IMR-90 (cell line): Measurements from ENCODE around the gene FGGY. TPM values are rescaled to one million over a fixed set of nuclear protein-coding genes. Genes with fewer than 3 reads are reported as not detected.

ENCODE experiments used
- ATAC-seq: fragments of 200-7000 bp; cut with Tn5 transposase; 2 replicates; pipeline ENCODE4 v1.9.1; 2020; ENCODE audit warnings: low read depth, mild to moderate bottlenecking, moderate library complexity
- BruUV-seq: library from RNA; stranded (reverse); fragments of 400-500 nt; replicated peaks from 2 replicates; lab custom pipeline; 2021; lab: Mats Ljungman, UMichigan
- CTCF ChIA-PET: fragments of 300-600 bp; formaldehyde crosslinking; extraction: SDS; loops from one replicate; lab custom pipeline; 2021; ENCODE audit warnings: antibody characterized with exemption; lab: Yijun Ruan, JAX
- POLR2A ChIA-PET: fragments of 300-600 bp; sonication (Branson Sonifier 250); formaldehyde crosslinking; loops from one replicate; lab custom pipeline; 2022; ENCODE audit warnings: antibody characterized with exemption; ENCODE audit not compliant: unreplicated experiment; lab: Charles Lee
- DNase-seq: peaks from one replicate; pipeline ENCODE4 v3.0.0; 2013
- H2AFZ ChIP-seq: replicated peaks from 2 replicates; pipeline ENCODE3; 2013; ENCODE audit warnings: low read length, mild to moderate bottlenecking; ENCODE audit not compliant: poor library complexity
- H2AK5ac ChIP-seq: 2 replicates; pipeline ENCODE4 v1.6.1; 2013; ENCODE audit warnings: low read depth, low read length, inconsistent platforms
- H2AK9ac ChIP-seq: replicated peaks from 2 replicates; pipeline ENCODE3; 2013; ENCODE audit warnings: mild to moderate bottlenecking, low read depth, low read length, moderate library complexity; ENCODE audit not compliant: poor library complexity
- H2BK120ac ChIP-seq: 2 replicates; pipeline ENCODE4 v1.6.1; 2013; ENCODE audit warnings: low read depth, low read length, inconsistent platforms
- H2BK15ac ChIP-seq: 3 replicates; pipeline ENCODE4 v1.6.1; 2013; ENCODE audit warnings: low read depth, low read length, inconsistent platforms
- H2BK20ac ChIP-seq: 2 replicates; pipeline ENCODE4 v1.6.1; 2013; ENCODE audit warnings: low read depth, mild to moderate bottlenecking, inconsistent platforms, low read length, moderate library complexity
- H2BK5ac ChIP-seq: 2 replicates; pipeline ENCODE4 v1.6.1; 2013; ENCODE audit warnings: mild to moderate bottlenecking, low read depth, low read length, inconsistent platforms; ENCODE audit not compliant: poor library complexity, severe bottlenecking
- H3K14ac ChIP-seq: replicated peaks from 2 replicates; pipeline ENCODE4 v1.6.1; 2013; ENCODE audit warnings: low read depth, low read length, inconsistent platforms
- H3K18ac ChIP-seq: 2 replicates; pipeline ENCODE4 v1.6.1; 2013; ENCODE audit warnings: low read depth, low read length, control low read depth
- H3K23ac ChIP-seq: 2 replicates; pipeline ENCODE4 v1.6.1; 2013; ENCODE audit warnings: low read depth, low read length, inconsistent platforms
- H3K27ac ChIP-seq: 2 replicates; pipeline ENCODE4 v1.5.1; 2013; ENCODE audit warnings: mild to moderate bottlenecking, control low read depth, low read length; ENCODE audit not compliant: insufficient read depth
- H3K27me3 ChIP-seq: 2 replicates; pipeline ENCODE4 v1.6.1; 2013; ENCODE audit warnings: low read length; ENCODE audit not compliant: control insufficient read depth, insufficient read depth
- H3K36me3 ChIP-seq: 2 replicates; pipeline ENCODE4 v1.6.1; 2013; ENCODE audit warnings: low read length, mixed read lengths; ENCODE audit not compliant: control insufficient read depth, insufficient read depth
- H3K4ac ChIP-seq: 2 replicates; pipeline ENCODE4 v1.6.1; 2013; ENCODE audit warnings: low read depth, low read length, inconsistent platforms
- H3K4me1 ChIP-seq: 2 replicates; pipeline ENCODE4 v1.6.1; 2013; ENCODE audit warnings: low read length, mixed read lengths; ENCODE audit not compliant: control insufficient read depth, insufficient read depth
- H3K4me2 ChIP-seq: 2 replicates; pipeline ENCODE4 v1.6.1; 2013; ENCODE audit warnings: low read depth, mild to moderate bottlenecking, control low read depth, low read length, moderate library complexity
- H3K4me3 ChIP-seq: 2 replicates; pipeline ENCODE4 v1.5.1; 2013; ENCODE audit warnings: low read depth, mild to moderate bottlenecking, control low read depth, low read length, moderate library complexity; ENCODE audit not compliant: insufficient read depth
- H3K56ac ChIP-seq: 2 replicates; pipeline ENCODE4 v1.6.1; 2013; ENCODE audit warnings: low read length, inconsistent platforms; ENCODE audit not compliant: insufficient read depth; ENCODE audit errors: extremely low read depth
- H3K79me1 ChIP-seq, 2 experiments: 2 replicates each; pipeline ENCODE4 v1.6.1; 2013; ENCODE audit warnings: low read length in 2 of 2, inconsistent platforms in 1 of 2, low read depth in 1 of 2
- H3K9ac ChIP-seq: 2 replicates; pipeline ENCODE4 v1.6.1; 2013; ENCODE audit warnings: low read depth, low read length, control low read depth
- H3K9me1 ChIP-seq: 2 replicates; pipeline ENCODE4 v1.6.1; 2013; ENCODE audit warnings: low read length, inconsistent platforms; ENCODE audit not compliant: insufficient read depth
- H3K9me3 ChIP-seq: 2 replicates; pipeline ENCODE4 v1.6.1; 2013; ENCODE audit warnings: low read length; ENCODE audit not compliant: control insufficient read depth, insufficient read depth
- H4K20me1 ChIP-seq: 2 replicates; pipeline ENCODE4 v1.6.1; 2013; ENCODE audit warnings: low read length, inconsistent platforms; ENCODE audit not compliant: insufficient read depth
- H4K5ac ChIP-seq: 2 replicates; pipeline ENCODE4 v1.6.1; 2013; ENCODE audit warnings: mild to moderate bottlenecking, low read depth, low read length, control low read depth
- H4K8ac ChIP-seq, 2 experiments: 2 replicates each; pipeline ENCODE4 v1.6.1; 2013; ENCODE audit warnings: low read depth in 2 of 2, low read length in 2 of 2, control low read depth in 1 of 2, inconsistent platforms in 1 of 2
- H4K91ac ChIP-seq: 2 replicates; pipeline ENCODE4 v1.6.1; 2013; ENCODE audit warnings: low read depth, low read length, inconsistent platforms; ENCODE audit not compliant: insufficient read depth
- BHLHE40 ChIP-seq: fragments of 150-350 bp; IDR thresholded peaks from 2 replicates; pipeline ENCODE4 v1.6.1; 2016; ENCODE audit warnings: mild to moderate bottlenecking, low read depth, low read length
- CEBPB ChIP-seq: IDR thresholded peaks from 2 replicates; pipeline ENCODE4 v1.6.1; 2012; ENCODE audit warnings: low read depth, low read length, improper control_type of control experiment
- CHD1 ChIP-seq: IDR thresholded peaks from 2 replicates; pipeline ENCODE4 v1.6.1; 2012; ENCODE audit warnings: low read depth, low read length, improper control_type of control experiment
- FOS ChIP-seq: fragments of 150-350 bp; IDR thresholded peaks from 2 replicates; pipeline ENCODE4 v1.6.1; 2016; ENCODE audit warnings: low read depth, low read length
- MAFK ChIP-seq: IDR thresholded peaks from 2 replicates; pipeline ENCODE4 v1.6.1; 2012; ENCODE audit warnings: low read depth, low read length, improper control_type of control experiment
- MAZ ChIP-seq: IDR thresholded peaks from 2 replicates; pipeline ENCODE4 v1.6.1; 2012; ENCODE audit warnings: low read depth, mild to moderate bottlenecking, low read length, improper control_type of control experiment, moderate library complexity, borderline replicate concordance
- MXI1 ChIP-seq: IDR thresholded peaks from 2 replicates; pipeline ENCODE4 v1.6.1; 2012; ENCODE audit warnings: low read depth, mild to moderate bottlenecking, low read length, moderate library complexity, borderline replicate concordance
- NFE2L2 ChIP-seq: fragments of 150-350 bp; IDR thresholded peaks from 2 replicates; pipeline ENCODE4 v1.6.1; 2016; ENCODE audit warnings: low read depth, mild to moderate bottlenecking, low read length
- POLR2A ChIP-seq: IDR thresholded peaks from 2 replicates; pipeline ENCODE4 v1.6.1; 2012; ENCODE audit warnings: mild to moderate bottlenecking, low read depth, low read length
- RAD21 ChIP-seq: IDR thresholded peaks from 2 replicates; pipeline ENCODE4 v1.6.1; 2012; ENCODE audit warnings: low read length, improper control_type of control experiment
- RCOR1 ChIP-seq: IDR thresholded peaks from 2 replicates; pipeline ENCODE4 v1.6.1; 2012; ENCODE audit warnings: mild to moderate bottlenecking, low read length, improper control_type of control experiment; ENCODE audit not compliant: insufficient replicate concordance
- RFX5 ChIP-seq: IDR thresholded peaks from 2 replicates; pipeline ENCODE4 v1.8.0; 2012; ENCODE audit warnings: low read depth, mild to moderate bottlenecking, low read length, moderate library complexity
- SMC3 ChIP-seq: fragments of 150-350 bp; IDR thresholded peaks from 2 replicates; pipeline ENCODE4 v1.6.1; 2016; ENCODE audit warnings: low read depth, mild to moderate bottlenecking, antibody characterized with exemption, low read length, moderate library complexity
- WGBS, 2 experiments: methylation state at CpG; one replicate each; pipeline versions ENCODE4 v1.1.5 to v1.1.7; 2013; ENCODE audit warnings: missing lambda C conversion rate in 2 of 2; ENCODE audit not compliant: insufficient read length in 1 of 2; ENCODE audit errors: extremely low coverage in 2 of 2; 5-methylcytosine and 5-hydroxymethylcytosine counted together
- dilution Hi-C: fragments of 300-500 bp; cut with HindIII; formaldehyde crosslinking; loops from one replicate; pipeline ENCODE4 v1.14.3; 2018; ENCODE audit warnings: low sequenced_read_pairs; ENCODE audit not compliant: unreplicated experiment
- in situ Hi-C: fragments of 300-500 bp; cut with MboI; formaldehyde crosslinking; loops from 3 replicates; pipeline ENCODE4 v1.14.3; 2019; ENCODE audit warnings: low sequenced_read_pairs, inconsistent platforms, mixed read lengths
- intact Hi-C: fragments of 100-400 bp; cut with micrococcal nuclease; formaldehyde crosslinking; loops from 2 replicates; pipeline ENCODE4 v1.10.0; 2022
- polyA plus RNA-seq, 3 experiments: library from polyadenylated mRNA; depleted of rRNA; stranded (reverse); fragments of >200 nt; gene quantifications; 2 replicates each; pipeline ENCODE4 v1.2.3, GENCODE V29; 2012; ENCODE audit warnings: low replicate concordance in 1 of 3
- total RNA-seq: library from RNA; depleted of rRNA; stranded (reverse); fragments of >200 nt; gene quantifications from 2 replicates; pipeline ENCODE4 v1.2.3, GENCODE V29; 2012
- TF ChIP-seq, protein P1 (sequence below): conservative IDR thresholded peaks from 2 replicates; pipeline ENCODE4 v1.5.1; 2012; ENCODE audit warnings: mild to moderate bottlenecking, low read depth, low read length, improper control_type of control experiment
- TF ChIP-seq, protein P2 (sequence below): fragments of 150-350 bp; IDR thresholded peaks from 2 replicates; pipeline ENCODE4 v1.6.1; 2016; ENCODE audit warnings: low read depth, mild to moderate bottlenecking, low read length, moderate library complexity, borderline replicate concordance
- TF ChIP-seq, protein P3 (sequence below): fragments of 150-350 bp; IDR thresholded peaks from 2 replicates; pipeline ENCODE4 v1.6.1; 2017; ENCODE audit warnings: mild to moderate bottlenecking, antibody characterized with exemption, low read length, low read depth

FGGY gene
- total and polyA plus RNA-seq, 2 of the 4 experiments (the other 2 are of a cell fraction) = 5.6 to 14.0 TPM

GRCh38 chr1:59504276-59504675, 207.4 kb downstream of the FGGY start:
- Histone ChIP-seq H4K5ac (no peak overlapping the region), H3K4me1 (peaks cover 1% of the 10 kb centered on the region; the same call in 1 of the 2 replicates), H4K91ac (no peak overlapping the region), H4K20me1 (no peaks in the 10 kb centered on the region), H3K4ac (no peak overlapping the region), H3K9me3 (no peaks in the 10 kb centered on the region), H2BK5ac (no peak overlapping the region), H3K18ac (no peak overlapping the region), H3K9me1 (peaks cover 3% of the 10 kb centered on the region; the same call in 1 of the 2 replicates), H2AK5ac (no peak overlapping the region), H2BK15ac (no peak overlapping the region), H3K56ac (no peak overlapping the region), H3K4me2 (no peak overlapping the region), H2BK120ac (no peak overlapping the region), H3K14ac (no peak overlapping the region), H2BK20ac (no peak overlapping the region), H3K9ac (no peak overlapping the region), H3K4me3 (no peak overlapping the region), H3K27me3 (no peaks in the 10 kb centered on the region), H3K79me1 (no peaks in the 10 kb centered on the region), H3K27ac (no peak overlapping the region), H4K8ac (no peak overlapping the region), H2AFZ (no peak overlapping the region), H3K23ac (no peak overlapping the region), H2AK9ac (no peak overlapping the region), H3K36me3 (no peaks in the 10 kb centered on the region)
- ChIA-PET CTCF (no interaction called here), POLR2A (no interaction called here)
- in situ Hi-C loops (no loop called here), intact Hi-C loops (no loop called here), dilution Hi-C loops (no loop called here)
- DNase-seq (no peak), ATAC-seq (no peak)
- BruUV-seq = no TSS peak
- no peak for TF ChIP-seq MXI1
- no peak for TF ChIP-seq MAZ
- TF ChIP-seq RFX5 = no peak
- no peak for TF ChIP-seq POLR2A
- no peak for TF ChIP-seq CHD1
- TF ChIP-seq RCOR1 = no peak
- no peak for TF ChIP-seq MAFK
- TF ChIP-seq RAD21 = no peak
- no peak for TF ChIP-seq FOS
- no peak for TF ChIP-seq CEBPB
- TF ChIP-seq, protein P1, sequence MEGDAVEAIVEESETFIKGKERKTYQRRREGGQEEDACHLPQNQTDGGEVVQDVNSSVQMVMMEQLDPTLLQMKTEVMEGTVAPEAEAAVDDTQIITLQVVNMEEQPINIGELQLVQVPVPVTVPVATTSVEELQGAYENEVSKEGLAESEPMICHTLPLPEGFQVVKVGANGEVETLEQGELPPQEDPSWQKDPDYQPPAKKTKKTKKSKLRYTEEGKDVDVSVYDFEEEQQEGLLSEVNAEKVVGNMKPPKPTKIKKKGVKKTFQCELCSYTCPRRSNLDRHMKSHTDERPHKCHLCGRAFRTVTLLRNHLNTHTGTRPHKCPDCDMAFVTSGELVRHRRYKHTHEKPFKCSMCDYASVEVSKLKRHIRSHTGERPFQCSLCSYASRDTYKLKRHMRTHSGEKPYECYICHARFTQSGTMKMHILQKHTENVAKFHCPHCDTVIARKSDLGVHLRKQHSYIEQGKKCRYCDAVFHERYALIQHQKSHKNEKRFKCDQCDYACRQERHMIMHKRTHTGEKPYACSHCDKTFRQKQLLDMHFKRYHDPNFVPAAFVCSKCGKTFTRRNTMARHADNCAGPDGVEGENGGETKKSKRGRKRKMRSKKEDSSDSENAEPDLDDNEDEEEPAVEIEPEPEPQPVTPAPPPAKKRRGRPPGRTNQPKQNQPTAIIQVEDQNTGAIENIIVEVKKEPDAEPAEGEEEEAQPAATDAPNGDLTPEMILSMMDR = no peak
- TF ChIP-seq BHLHE40 = no peak
- TF ChIP-seq, protein P2, sequence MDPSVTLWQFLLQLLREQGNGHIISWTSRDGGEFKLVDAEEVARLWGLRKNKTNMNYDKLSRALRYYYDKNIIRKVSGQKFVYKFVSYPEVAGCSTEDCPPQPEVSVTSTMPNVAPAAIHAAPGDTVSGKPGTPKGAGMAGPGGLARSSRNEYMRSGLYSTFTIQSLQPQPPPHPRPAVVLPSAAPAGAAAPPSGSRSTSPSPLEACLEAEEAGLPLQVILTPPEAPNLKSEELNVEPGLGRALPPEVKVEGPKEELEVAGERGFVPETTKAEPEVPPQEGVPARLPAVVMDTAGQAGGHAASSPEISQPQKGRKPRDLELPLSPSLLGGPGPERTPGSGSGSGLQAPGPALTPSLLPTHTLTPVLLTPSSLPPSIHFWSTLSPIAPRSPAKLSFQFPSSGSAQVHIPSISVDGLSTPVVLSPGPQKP = no peak
- TF ChIP-seq SMC3 = no peak
- no peak for TF ChIP-seq NFE2L2
- TF ChIP-seq, protein P3, sequence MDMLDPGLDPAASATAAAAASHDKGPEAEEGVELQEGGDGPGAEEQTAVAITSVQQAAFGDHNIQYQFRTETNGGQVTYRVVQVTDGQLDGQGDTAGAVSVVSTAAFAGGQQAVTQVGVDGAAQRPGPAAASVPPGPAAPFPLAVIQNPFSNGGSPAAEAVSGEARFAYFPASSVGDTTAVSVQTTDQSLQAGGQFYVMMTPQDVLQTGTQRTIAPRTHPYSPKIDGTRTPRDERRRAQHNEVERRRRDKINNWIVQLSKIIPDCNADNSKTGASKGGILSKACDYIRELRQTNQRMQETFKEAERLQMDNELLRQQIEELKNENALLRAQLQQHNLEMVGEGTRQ = no peak
- WGBS, 2 experiments = no CpG with 5 or more reads among the region's 3 CpGs
